Activated effector memory CD4-positive, alpha-beta T cell treated with Interleukin-2 at 50 U/mL for 16 hours (primary cell): Measurements from ENCODE around the gene ATG5.
"Not testable (repeated sequence)": the region's sequence is repeated elsewhere in the genome, so short reads cannot be mapped to it uniquely, and the experiment has no call there.

Source experiments
- DNase-seq: peaks from one replicate; pipeline ENCODE4 v3.0.0-alpha.2; 2020

Gene ATG5

GRCh38 chr6:106309766-106310373, 15.7 kb downstream of the ATG5 start:
- DNase-seq = no peak

- no peak for DNase-seq
These were observed 16.6 kb downstream of the ATG5 start for GRCh38 chr6:106308985-106309384.

GRCh38 chr6:106305740-106306139, 19.8 kb downstream of the ATG5 start:
- no peak for DNase-seq

- no peak for DNase-seq
These were observed 24.6 kb downstream of the ATG5 start for GRCh38 chr6:106300944-106301343.

- DNase-seq = no peak
These were observed 25.4 kb downstream of the ATG5 start for GRCh38 chr6:106300020-106300780.

GRCh38 chr6:106293116-106293515, 32.4 kb downstream of the ATG5 start:
- DNase-seq = no peak

- no peak for DNase-seq
These were observed 34.6 kb downstream of the ATG5 start for GRCh38 chr6:106290954-106291353.

- DNase-seq = no peak
These were observed 35.5 kb downstream of the ATG5 start for GRCh38 chr6:106290032-106290431.

GRCh38 chr6:106287215-106287614, 38.3 kb downstream of the ATG5 start:
- no peak for DNase-seq

- DNase-seq = no peak
These were observed 38.8 kb downstream of the ATG5 start for GRCh38 chr6:106286746-106287145.

- DNase-seq = no peak
These were observed 42.1 kb downstream of the ATG5 start for GRCh38 chr6:106283481-106283880.

- no peak for DNase-seq
These were observed 43.9 kb downstream of the ATG5 start for GRCh38 chr6:106281661-106282060.

GRCh38 chr6:106281088-106281487, 44.5 kb downstream of the ATG5 start:
- DNase-seq = no peak

GRCh38 chr6:106279179-106279578, 46.4 kb downstream of the ATG5 start:
- DNase-seq = no peak

- DNase-seq = no peak
These were observed 49.9 kb downstream of the ATG5 start for GRCh38 chr6:106275692-106276091.

GRCh38 chr6:106273087-106273486, 52.5 kb downstream of the ATG5 start:
- no peak for DNase-seq

GRCh38 chr6:106272287-106272686, 53.3 kb downstream of the ATG5 start:
- no peak for DNase-seq

GRCh38 chr6:106270414-106270813, 55.1 kb downstream of the ATG5 start:
- DNase-seq = no peak

- DNase-seq = not testable (repeated sequence)
These were observed 56.2 kb downstream of the ATG5 start for GRCh38 chr6:106269268-106269919.

- not testable (repeated sequence) for DNase-seq
These were observed 57.1 kb downstream of the ATG5 start for GRCh38 chr6:106268500-106268899.

- not testable (repeated sequence) for DNase-seq
These were observed 61.1 kb downstream of the ATG5 start for GRCh38 chr6:106264433-106264832.

- not testable (repeated sequence) for DNase-seq
These were observed 65.8 kb downstream of the ATG5 start for GRCh38 chr6:106259748-106260147.

GRCh38 chr6:106258726-106259125, 66.8 kb downstream of the ATG5 start:
- DNase-seq = no peak

- DNase-seq = no peak
These were observed 68.4 kb downstream of the ATG5 start for GRCh38 chr6:106257195-106257594.
